HepG2 (cell line): ENCODE results near the gene MRFAP1. TPM values are rescaled to one million over a fixed set of nuclear protein-coding genes. Genes with fewer than 3 reads are reported as not detected.
A peak's percentile ranks its signal among the peaks of the same experiment; 100 is the strongest.

Experiments used
- ATAC-seq: fragments of 200-7000 bp; cut with Tn5 transposase; 3 replicates; pipeline ENCODE4 v1.9.1; 2020; ENCODE audit warnings: mild to moderate bottlenecking, moderate library complexity
- BruUV-seq: library from RNA; stranded (reverse); fragments of 400-500 nt; replicated peaks from 2 replicates; lab custom pipeline; 2021; lab: Mats Ljungman, UMichigan
- CTCF ChIA-PET: fragments of 300-600 bp; formaldehyde crosslinking; extraction: SDS; loops from one replicate; lab custom pipeline; 2021; ENCODE audit warnings: low total read pairs, inconsistent platforms, low intra/inter-chr PET ratio; lab: Yijun Ruan, JAX
- POLR2A ChIA-PET: fragments of 350-600 bp; sonication (Branson Sonifier 250); formaldehyde crosslinking; loops from one replicate; lab custom pipeline; 2020; ENCODE audit warnings: antibody characterized with exemption, inconsistent platforms; lab: Yijun Ruan, JAX
- DNase-seq: peaks from one replicate; pipeline ENCODE4 v3.0.0-alpha.2; 2015; ENCODE audit warnings: low spot score
- FAIRE-seq: peaks from 3 replicates; lab custom pipeline; 2011; peaks lifted over from hg19 to GRCh38; lab: Jason Lieb, UNC
- H2AFZ ChIP-seq: one replicate; pipeline ENCODE4 v1.6.1; 2011; ENCODE audit warnings: low read length, inconsistent platforms
- H3K27ac ChIP-seq: fragments of 300-600 bp; 3 replicates; pipeline ENCODE4 v1.8.0; 2011; ENCODE audit warnings: mixed run types, mild to moderate bottlenecking, mixed read lengths, low read length, inconsistent platforms; ENCODE audit not compliant: insufficient read depth; ENCODE audit errors: extremely low read length
- H3K27me3 ChIP-seq, 2 experiments: fragments of 200-600 bp in 1 of 2; 2 replicates in 1 of 2; 3 replicates in 1 of 2; pipeline versions ENCODE4 v1.6.0 to v1.8.0; 2011; ENCODE audit warnings: low read length in 2 of 2, mild to moderate bottlenecking in 2 of 2, moderate library complexity in 2 of 2, inconsistent platforms in 1 of 2; ENCODE audit not compliant: insufficient read depth in 2 of 2, control insufficient read depth in 1 of 2
- H3K36me3 ChIP-seq, 2 experiments: fragments of 200-600 bp in 1 of 2; replicated peaks in 1 of 2; 2 replicates in 1 of 2; 3 replicates in 1 of 2; pipeline versions ENCODE4 v1.5.1 to v1.8.0; 2011; ENCODE audit warnings: low read length in 2 of 2, inconsistent platforms in 1 of 2; ENCODE audit not compliant: insufficient read depth in 2 of 2, control insufficient read depth in 1 of 2
- H3K4me1 ChIP-seq: 2 replicates; pipeline ENCODE4 v1.5.1; 2012; ENCODE audit warnings: low read length, inconsistent platforms; ENCODE audit not compliant: insufficient read depth
- H3K4me2 ChIP-seq: 2 replicates; pipeline ENCODE4 v1.6.0; 2011; ENCODE audit warnings: low read depth, low read length, inconsistent platforms
- H3K4me3 ChIP-seq, 3 experiments: fragments of 200-600 bp in 1 of 3; sonication (generic), shearing (Covaris generic) in 1 of 3; replicated peaks in 1 of 3; 2 replicates each; pipeline ENCODE4 v1.5.1; 2011 to 2016; ENCODE audit warnings: low read length in 3 of 3, inconsistent platforms in 2 of 3, low read depth in 2 of 3, mild to moderate bottlenecking in 2 of 3, control low read depth in 1 of 3, mixed read lengths in 1 of 3; ENCODE audit not compliant: insufficient read depth in 1 of 3
- H3K79me2 ChIP-seq: one replicate; pipeline ENCODE4 v1.6.1; 2011; ENCODE audit warnings: low read length, inconsistent platforms; ENCODE audit not compliant: insufficient read depth
- H3K9ac ChIP-seq: 2 replicates; pipeline ENCODE4 v1.6.0; 2011; ENCODE audit warnings: mild to moderate bottlenecking, low read depth, low read length, inconsistent platforms; ENCODE audit not compliant: insufficient read depth
- H3K9me3 ChIP-seq: 2 replicates; pipeline ENCODE4 v1.5.1; 2012; ENCODE audit warnings: mild to moderate bottlenecking, low read length
- H4K20me1 ChIP-seq: 2 replicates; pipeline ENCODE4 v1.6.0; 2011; ENCODE audit warnings: inconsistent platforms, mild to moderate bottlenecking, low read length, moderate library complexity; ENCODE audit not compliant: insufficient read depth
- GABPB1 ChIP-seq: IDR thresholded peaks from 2 replicates; pipeline ENCODE4 v1.6.1; 2016; ENCODE audit warnings: mild to moderate bottlenecking, missing genetic modification reagents, moderate library complexity, missing compliant biosample characterization
- NFYB ChIP-seq: sonication (generic); formaldehyde crosslinking; IDR thresholded peaks from 2 replicates; pipeline ENCODE4 v1.4.0; 2020; ENCODE audit warnings: missing genetic modification reagents
- NFYC ChIP-seq: IDR thresholded peaks from 2 replicates; pipeline ENCODE4 v1.6.1; 2016; ENCODE audit warnings: missing genetic modification reagents, missing compliant biosample characterization
- WGBS: methylation state at CpG from one replicate; pipeline ENCODE4 v1.1.6; 2017; ENCODE audit warnings: low lambda C conversion rate; 5-methylcytosine and 5-hydroxymethylcytosine counted together
- in situ Hi-C: cut with HindIII; loops from 2 replicates; pipeline ENCODE4 v1.10.0; 2017; ENCODE audit warnings: low pct_unique_long_range_greater_than_20kb; ENCODE audit not compliant: extremely low pct_ligation_motif_present
- intact Hi-C: fragments of 100-400 bp; cut with micrococcal nuclease; formaldehyde crosslinking; loops from one replicate; pipeline ENCODE4 v1.10.0; 2022; ENCODE audit not compliant: unreplicated experiment
- polyA plus RNA-seq, 8 experiments: library from polyadenylated mRNA; depleted of rRNA in 3 of 8; stranded (reverse) in 7 of 8; unstranded in 1 of 8; fragments of >200 nt; fragmentation: Illumina TruSeq in 4 of 8; extraction: Trizol in 4 of 8; gene quantifications; 2 replicates each; pipeline versions ENCODE4 v1.2.1 to v1.2.3, GENCODE V29; 2011 to 2016; ENCODE audit warnings: low read depth in 4 of 8, missing spikeins in 1 of 8, mixed read lengths in 1 of 8; ENCODE audit not compliant: insufficient read depth in 1 of 8
- total RNA-seq, 5 experiments: library from RNA; depleted of rRNA; stranded (reverse); fragments of >200 nt; fragmentation: Illumina TruSeq; extraction: Trizol; gene quantifications; 2 replicates each; pipeline ENCODE4 v1.2.3, GENCODE V29; 2016; ENCODE audit warnings: low read depth in 1 of 5
- TF ChIP-seq, protein P1 (sequence below), 2 experiments: sonication (generic) in 1 of 2; formaldehyde crosslinking in 1 of 2; IDR thresholded peaks; 2 replicates each; pipeline versions ENCODE4 v1.5.1 to v1.6.1; 2011 to 2020; ENCODE audit warnings: borderline replicate concordance in 1 of 2, low read depth in 1 of 2, low read length in 1 of 2, mild to moderate bottlenecking in 1 of 2, missing genetic modification reagents in 1 of 2, moderate library complexity in 1 of 2

The MRFAP1 gene
- total and polyA plus RNA-seq, 2 of the 13 experiments (the other 11 are each of a cell fraction or from before 2014, with no cell fraction given) = 112 to 158 TPM

DNA sequence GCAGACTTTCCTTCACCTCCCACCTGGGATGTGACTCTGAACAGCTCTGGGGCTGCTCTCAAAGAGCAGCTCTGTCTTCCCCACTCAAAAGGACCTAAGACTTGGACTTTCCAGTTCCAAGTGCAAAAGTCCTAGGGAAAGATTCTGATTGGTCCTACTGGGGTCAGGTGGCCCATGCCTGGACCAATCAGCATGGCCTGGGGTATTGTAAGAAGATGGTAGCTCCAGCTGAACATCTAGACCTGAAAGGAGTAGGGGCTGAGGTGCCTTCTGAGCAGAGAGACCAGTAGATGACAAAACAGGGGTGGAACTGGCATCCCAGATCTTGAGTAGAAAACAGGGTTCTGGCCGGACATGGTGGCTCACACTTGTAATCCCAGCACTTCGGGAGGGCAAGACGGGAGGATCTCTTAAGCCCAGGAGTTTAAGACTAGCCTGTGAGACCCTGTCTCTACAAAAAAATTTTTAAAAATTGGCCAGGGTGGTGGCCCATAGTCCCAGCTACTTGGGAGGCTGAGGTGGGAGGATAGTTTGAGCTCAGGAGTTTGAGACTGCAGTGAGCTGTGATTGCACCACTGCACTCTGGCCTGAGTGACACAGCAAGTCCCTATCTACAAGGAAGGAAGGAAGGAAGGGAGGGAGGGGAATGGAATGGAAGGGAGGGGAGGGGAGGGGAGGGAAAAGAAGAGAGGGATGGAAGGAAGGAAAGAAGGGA is 27.4 kb upstream of the MRFAP1 start:
- in situ Hi-C loops = no loop called here

More for the DNA sequence above, 27.4 kb upstream of the MRFAP1 start:
- TF ChIP-seq, protein P1, sequence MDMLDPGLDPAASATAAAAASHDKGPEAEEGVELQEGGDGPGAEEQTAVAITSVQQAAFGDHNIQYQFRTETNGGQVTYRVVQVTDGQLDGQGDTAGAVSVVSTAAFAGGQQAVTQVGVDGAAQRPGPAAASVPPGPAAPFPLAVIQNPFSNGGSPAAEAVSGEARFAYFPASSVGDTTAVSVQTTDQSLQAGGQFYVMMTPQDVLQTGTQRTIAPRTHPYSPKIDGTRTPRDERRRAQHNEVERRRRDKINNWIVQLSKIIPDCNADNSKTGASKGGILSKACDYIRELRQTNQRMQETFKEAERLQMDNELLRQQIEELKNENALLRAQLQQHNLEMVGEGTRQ (IDR thresholded peaks at IDR 0.05; ENCODE audit: low read depth, low read length) = no peak
- TF ChIP-seq, protein P1 (CRISPR knock-in tag; IDR thresholded peaks at IDR 0.05; ENCODE audit: borderline replicate concordance) = peak; percentile 38; the same call in 1 of the 2 replicates
- TF ChIP-seq NFYC = peak; percentile 59; the same call in 1 of the 2 replicates
- TF ChIP-seq NFYB = peak; percentile 75
- no peak for TF ChIP-seq GABPB1
- H3K9me3 ChIP-seq = no peaks in the 10 kb centered on the region
- ATAC-seq = no peak
- H4K20me1 ChIP-seq = no peaks in the 10 kb centered on the region
- DNase-seq = no peak
- no peak overlapping the region for H3K9ac ChIP-seq
- H3K36me3 ChIP-seq = peaks cover 3 to 11% of the 10 kb centered on the region in 2 experiments; a peak in 3 of 5 replicates
- FAIRE-seq = no peak
- 100% methylated on average over 3 of the region's 3 CpGs for WGBS
- intact Hi-C loops = no loop called here
- H3K4me1 ChIP-seq = no peaks in the 10 kb centered on the region
- no peaks in the 10 kb centered on the region for H3K79me2 ChIP-seq
- no peaks in the 10 kb centered on the region for H3K27me3 ChIP-seq
- no peak overlapping the region for H3K4me2 ChIP-seq
- H3K27ac ChIP-seq = no peak overlapping the region
- BruUV-seq = no TSS peak
- POLR2A ChIA-PET = no interaction called here
- CTCF ChIA-PET = no interaction called here
- no peak overlapping the region for H3K4me3 ChIP-seq
- H2AFZ ChIP-seq = no peak overlapping the region
